Measurements from ENCODE around the gene ZNF444. TPM values are rescaled to one million over a fixed set of nuclear protein-coding genes. Genes with fewer than 3 reads are reported as not detected.

ZNF444 gene
- total and polyA plus RNA-seq, 2 of the 8 experiments (the other 6 are each of a cell fraction or from before 2014, with no cell fraction given): 49.5 to 54.5 TPM

GRCh38 chr19:56098731-56099568 lies 42.1 kb upstream of the ZNF444 start:
- no peak overlapping the region for H2BK5ac ChIP-seq (ENCODE audit: low read depth, low read length)
- POLR2A ChIA-PET (ENCODE audit: partially characterized antibody): interaction anchor here (0.8 to 1.7 kb wide), 4 partner anchors 9 to 20 kb away, joined by 3 to 7 read pairs (median 4); no protein-coding TSS in a partner anchor
- CTCF ChIA-PET (ENCODE audit: partially characterized antibody): interaction anchor here (0.7 to 1.2 kb wide), 2 partner anchors 8 to 690 kb away, joined by 3 read pairs; no protein-coding TSS in a partner anchor
- H2AK5ac ChIP-seq (ENCODE audit: low read depth, low read length): no peak overlapping the region
- no peak overlapping the region for H2BK12ac ChIP-seq (ENCODE audit: low read depth, low read length)
- no peaks in the 10 kb centered on the region for H3K4me1 ChIP-seq (replicated peaks in 1 of 4; ENCODE audit: control insufficient read depth in 3 of 4, insufficient read depth in 4 of 4, low read length in 3 of 4)
- H4K8ac ChIP-seq (ENCODE audit: extremely low read depth, insufficient read depth, low read length): peak overlapping the region; percentile 79; the same call in 1 of the 2 replicates
- FAIRE-seq (no peak), DNase-seq (ENCODE audit: low read depth in 1 of 2, low spot score in 2 of 2) (no peak)
- TF ChIP-seq CHD1 (IDR thresholded peaks at IDR 0.05; ENCODE audit: low read depth, low read length): no peak
- no peak for TF ChIP-seq E2F6 (IDR thresholded peaks at IDR 0.05)
- TF ChIP-seq MAFK (IDR thresholded peaks at IDR 0.05; ENCODE audit: low read depth, low read length): peak; percentile 7; the same call in 1 of the 2 replicates
- no peak for TF ChIP-seq GABPA (IDR thresholded peaks at IDR 0.05; ENCODE audit: borderline replicate concordance, insufficient read depth, low read length)
- TF ChIP-seq BACH1 (IDR thresholded peaks at IDR 0.05; ENCODE audit: low read length): no peak
- 0 out of 3 replicates have a peak, but pooled peaks of 1 of the 2 experiments have one; percentile 23 for TF ChIP-seq POLR2A (IDR thresholded peaks at IDR 0.05; ENCODE audit: control extremely low read depth in 1 of 2, low read depth in 2 of 2, low read length in 2 of 2)
- H3K36me3 ChIP-seq (ENCODE audit: control insufficient read depth in 2 of 4, insufficient read depth in 4 of 4, low read length in 3 of 4): peaks cover 2 to 20% (median 7%) of the 10 kb centered on the region in 4 experiments; a peak in 6 of 8 replicates
- H4K5ac ChIP-seq (ENCODE audit: insufficient read length, low read depth, low read length): no peak overlapping the region
- H3K23me2 ChIP-seq (ENCODE audit: low read depth, low read length): no peaks in the 10 kb centered on the region
- no peak overlapping the region for H2BK120ac ChIP-seq (replicated peaks; ENCODE audit: low read depth, low read length)
- H4K91ac ChIP-seq (replicated peaks; ENCODE audit: insufficient read length, low read length): no peak overlapping the region
- H3K79me2 ChIP-seq (ENCODE audit: control insufficient read depth in 1 of 2, insufficient read depth in 2 of 2, low read length in 2 of 2): peaks cover 0 to 63% of the 10 kb centered on the region in 2 experiments; a peak in 3 of 4 replicates
- no peak overlapping the region for H2BK20ac ChIP-seq (ENCODE audit: low read length)
- no peaks in the 10 kb centered on the region for H3K9me3 ChIP-seq (ENCODE audit: insufficient read depth in 2 of 2, low read depth in 1 of 2, low read length in 1 of 2)
- H3K9ac ChIP-seq (replicated peaks in 1 of 4; ENCODE audit: extremely low read depth in 1 of 4, low read depth in 3 of 4, low read length in 3 of 4): no peak overlapping the region
- no peak overlapping the region for H3K23ac ChIP-seq (ENCODE audit: insufficient read length)
- H3K27ac ChIP-seq (ENCODE audit: low read depth, low read length): no peak overlapping the region
- no peak overlapping the region for H2AFZ ChIP-seq (ENCODE audit: low read length)
- H3K56ac ChIP-seq (replicated peaks; ENCODE audit: insufficient read length, low read depth, low read length): no peak overlapping the region
- H3K4ac ChIP-seq (replicated peaks; ENCODE audit: insufficient read length, low read depth, low read length): no peak overlapping the region
- H4K20me1 ChIP-seq (replicated peaks in 1 of 2; ENCODE audit: control insufficient read depth in 1 of 2, insufficient read depth in 2 of 2, low read length in 2 of 2): peaks cover 15 to 36% of the 10 kb centered on the region in 2 experiments
- no peak overlapping the region for H3K14ac ChIP-seq (ENCODE audit: insufficient read length)
- WGBS, 2 experiments (ENCODE audit: extremely low coverage in 1 of 2, insufficient coverage in 1 of 2, insufficient read length in 1 of 2, insufficient replicate concordance in 2 of 2, low coverage in 1 of 2, low lambda C conversion rate in 2 of 2, missing lambda C conversion rate in 1 of 2): 91% methylated on average over 15 of the region's 34 CpGs; no CpG with 5 or more reads in 1 of the 2 experiments
- peaks cover 18% of the 10 kb centered on the region for H3K79me1 ChIP-seq (ENCODE audit: low read depth, low read length)
- H3K4me3 ChIP-seq (ENCODE audit: extremely low read depth in 1 of 4, insufficient read depth in 2 of 4, low read depth in 3 of 4, low read length in 4 of 4): no peak overlapping the region
- no peak overlapping the region for H3K18ac ChIP-seq (ENCODE audit: extremely low read depth, low read length)
- H3K4me2 ChIP-seq (ENCODE audit: insufficient read depth in 1 of 2, low read depth in 2 of 2, low read length in 2 of 2): no peak overlapping the region
- H3K27me3 ChIP-seq (replicated peaks in 1 of 4; ENCODE audit: control insufficient read depth in 3 of 4, extremely low read depth in 1 of 4, insufficient read depth in 3 of 4, low read length in 3 of 4): no peaks in the 10 kb centered on the region
- H2BK15ac ChIP-seq (ENCODE audit: low read length): no peak overlapping the region

Data from H1 (cell line).